NCI-H2171 treated with DMSO at 0.1 percent for 48 hours (cell line): ENCODE results near the gene DNA2.

Experiments
- DNase-seq: peaks from one replicate; lab custom pipeline; 2025; lab: John Stamatoyannopoulos, UW

DNA2 gene

GRCh38 chr10:68442971-68443370 lies 28.8 kb downstream of the DNA2 start:
- DNase-seq, result no peak

GRCh38 chr10:68440898-68441297 lies 30.9 kb downstream of the DNA2 start:
- DNase-seq, result no peak

- DNase-seq, result no peak
These were observed 36.0 kb downstream of the DNA2 start for GRCh38 chr10:68435803-68436202.

- DNase-seq, result no peak
These were observed 37.1 kb downstream of the DNA2 start for GRCh38 chr10:68434657-68435056.

- DNase-seq, result no peak
These were observed 43.2 kb downstream of the DNA2 start for GRCh38 chr10:68428396-68429104.

GRCh38 chr10:68424454-68425014 lies 47.2 kb downstream of the DNA2 start:
- DNase-seq, result no peak

GRCh38 chr10:68423522-68423921 lies 48.3 kb downstream of the DNA2 start:
- DNase-seq, result no peak

GRCh38 chr10:68419376-68419775 lies 52.4 kb downstream of the DNA2 start:
- no peak for DNase-seq

- no peak for DNase-seq
These were observed 62.8 kb downstream of the DNA2 start for GRCh38 chr10:68408898-68409518.

GRCh38 chr10:68406815-68407548 lies 64.8 kb downstream of the DNA2 start, which contains the start of gene RUFY2:
RUFY2 (minus strand) TSS chr10:68407277; CDS start chr10:68407189, 88 bp downstream.
- peak; percentile 57 for DNase-seq

- peak; percentile 36 for DNase-seq
These were observed 65.5 kb downstream of the DNA2 start for GRCh38 chr10:68406111-68406814.

GRCh38 chr10:68403701-68404100 lies 68.1 kb downstream of the DNA2 start:
- no peak for DNase-seq

GRCh38 chr10:68402276-68402675 lies 69.5 kb downstream of the DNA2 start:
- no peak for DNase-seq

- DNase-seq, result no peak
These were observed 74.8 kb downstream of the DNA2 start for GRCh38 chr10:68397005-68397404.

- no peak for DNase-seq
These were observed 86.0 kb downstream of the DNA2 start for GRCh38 chr10:68385740-68386139.

GRCh38 chr10:68371604-68372003 lies 100.2 kb downstream of the DNA2 start:
- DNase-seq, result no peak

- no peak for DNase-seq
These were observed 104.7 kb downstream of the DNA2 start for GRCh38 chr10:68367121-68367520.

- no peak for DNase-seq
These were observed 105.2 kb downstream of the DNA2 start for GRCh38 chr10:68366600-68366999.

GRCh38 chr10:68365611-68366010 lies 106.2 kb downstream of the DNA2 start:
- no peak for DNase-seq

GRCh38 chr10:68364101-68364886 lies 107.5 kb downstream of the DNA2 start:
- no peak for DNase-seq
